GM19372 (cell line): ENCODE results near the gene STARD7.
"Not testable (repeated sequence)": the region's sequence is repeated elsewhere in the genome, so short reads cannot be mapped to it uniquely, and the experiment has no call there.

Experiments used
- ATAC-seq: cut with Tn5 transposase; IDR thresholded peaks from one replicate; pipeline ENCODE4 v1.9.1; 2021; ENCODE audit warnings: mild to moderate bottlenecking, low read depth, moderate library complexity; ENCODE audit not compliant: unreplicated experiment

Gene STARD7

GRCh38 chr2:96150791-96151594, 57.6 kb downstream of the STARD7 start:
- no peak for ATAC-seq

- ATAC-seq: no peak
These were observed 58.5 kb downstream of the STARD7 start for GRCh38 chr2:96150007-96150640.

- ATAC-seq: no peak
These were observed 60.0 kb downstream of the STARD7 start for GRCh38 chr2:96148410-96149217.

GRCh38 chr2:96147593-96148201, 60.9 kb downstream of the STARD7 start:
- ATAC-seq: no peak

GRCh38 chr2:96146881-96147592, 61.6 kb downstream of the STARD7 start:
- ATAC-seq: no peak

DNA sequence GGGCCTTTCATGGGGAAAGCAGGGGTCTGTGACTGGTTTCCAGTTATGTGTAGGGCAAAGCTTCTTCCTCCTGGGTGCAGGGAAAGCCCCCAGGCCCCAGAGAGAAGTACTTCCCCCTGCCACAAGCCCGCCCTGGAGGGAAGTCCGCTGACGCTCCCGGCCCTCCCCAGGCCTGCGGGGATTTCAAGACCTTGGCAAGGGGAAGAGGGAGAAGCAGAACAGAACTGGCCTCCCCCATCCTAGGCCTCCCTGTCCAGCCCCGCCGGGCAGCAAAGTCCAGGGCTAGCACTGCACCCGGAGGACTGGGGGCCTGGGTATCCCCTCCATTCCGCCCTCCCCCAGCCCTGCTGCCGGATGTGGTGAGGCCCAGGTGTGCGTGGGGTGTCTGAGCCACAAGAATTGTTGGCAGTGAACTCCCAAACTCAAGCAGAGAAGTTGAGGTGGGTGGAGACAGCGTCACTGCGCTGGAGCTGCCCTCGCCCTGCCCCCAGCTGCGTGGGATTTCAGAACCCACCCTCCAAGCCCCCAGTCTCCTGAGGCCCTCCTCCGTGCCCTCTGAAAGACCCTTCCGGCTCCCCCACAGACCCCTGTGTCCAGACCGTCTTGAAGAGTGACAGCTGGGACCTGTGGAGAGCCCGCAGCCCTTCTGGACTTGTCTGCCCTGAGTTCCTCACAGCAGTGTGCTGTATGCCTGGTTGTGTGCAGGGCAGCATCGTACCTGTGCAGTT, 62.3 kb downstream of the STARD7 start:
- peak; percentile 35 for ATAC-seq

GRCh38 chr2:96145848-96146152, 62.8 kb downstream of the STARD7 start:
- no peak for ATAC-seq

- peak; percentile 51 for ATAC-seq
These were observed 63.4 kb downstream of the STARD7 start, which contains the start of gene DUSP2 for GRCh38 chr2:96145036-96145847. Gene DUSP2, minus strand, starts transcription at chr2:96145440. Its CDS starts 86 bp downstream, at chr2:96145354.

GRCh38 chr2:96144481-96145035, 64.1 kb downstream of the STARD7 start:
- no peak for ATAC-seq

- no peak for ATAC-seq
These were observed 64.7 kb downstream of the STARD7 start for GRCh38 chr2:96143848-96144480.

- ATAC-seq: no peak
These were observed 65.3 kb downstream of the STARD7 start for GRCh38 chr2:96143231-96143847.

DNA sequence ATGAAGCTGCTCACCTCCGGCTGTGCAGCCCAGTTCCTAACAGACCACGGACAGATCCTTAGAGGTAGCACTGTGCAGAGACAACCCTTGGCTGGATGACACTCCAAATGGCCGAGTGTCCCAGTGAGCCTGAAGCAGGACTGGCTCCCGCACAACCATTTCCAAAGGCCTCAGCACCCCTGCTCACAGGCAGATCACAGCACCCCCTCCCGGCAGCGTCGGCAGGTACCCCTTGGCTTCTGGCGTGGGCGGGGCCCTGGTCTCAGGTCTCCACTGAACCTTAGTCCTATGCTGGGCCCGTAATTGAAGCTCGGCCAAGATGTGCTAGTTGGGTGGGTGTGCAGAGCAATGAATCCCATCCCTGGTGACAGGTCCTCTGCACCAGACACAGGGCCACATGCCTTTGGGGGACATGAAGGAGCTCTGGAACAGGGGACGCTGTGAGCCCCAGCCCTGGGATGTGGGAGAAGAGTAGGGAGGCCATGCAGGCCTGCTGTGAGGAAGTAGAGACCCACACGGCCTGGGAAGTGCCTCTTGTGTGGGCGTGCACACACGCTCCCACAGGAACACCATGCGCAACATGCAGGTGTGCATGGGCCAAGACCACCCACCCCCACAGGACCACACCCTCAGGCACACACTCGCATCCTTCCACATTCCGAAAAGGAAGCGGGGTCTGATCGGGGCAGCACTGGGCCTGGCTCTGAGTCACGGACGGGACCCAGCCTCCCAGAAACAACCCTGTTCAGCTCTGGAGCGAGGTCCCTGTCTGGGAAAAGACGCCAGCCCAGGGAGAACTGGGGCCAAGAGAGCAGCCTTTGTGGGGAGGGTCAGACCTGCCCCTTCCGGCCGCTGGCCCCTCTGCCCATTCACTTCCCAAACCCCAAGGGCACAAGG, 66.2 kb downstream of the STARD7 start:
- ATAC-seq: no peak

DNA sequence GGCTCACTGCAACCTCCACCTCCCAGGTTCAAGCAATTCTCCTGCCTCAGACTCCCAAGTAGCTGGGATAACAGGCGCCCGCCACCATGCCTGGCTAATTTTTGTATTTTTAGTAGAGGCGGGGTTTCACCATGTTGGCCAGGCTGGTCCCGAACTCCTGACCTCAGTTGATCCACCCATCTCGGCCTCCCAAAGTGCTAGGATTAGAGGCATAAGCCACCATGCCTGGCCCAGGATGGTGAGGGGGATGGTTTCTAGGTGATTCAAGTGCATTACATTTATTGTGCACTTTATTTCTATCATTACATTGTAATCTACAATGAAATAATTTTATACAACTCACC, 67.0 kb downstream of the STARD7 start:
- not testable (repeated sequence) for ATAC-seq

DNA sequence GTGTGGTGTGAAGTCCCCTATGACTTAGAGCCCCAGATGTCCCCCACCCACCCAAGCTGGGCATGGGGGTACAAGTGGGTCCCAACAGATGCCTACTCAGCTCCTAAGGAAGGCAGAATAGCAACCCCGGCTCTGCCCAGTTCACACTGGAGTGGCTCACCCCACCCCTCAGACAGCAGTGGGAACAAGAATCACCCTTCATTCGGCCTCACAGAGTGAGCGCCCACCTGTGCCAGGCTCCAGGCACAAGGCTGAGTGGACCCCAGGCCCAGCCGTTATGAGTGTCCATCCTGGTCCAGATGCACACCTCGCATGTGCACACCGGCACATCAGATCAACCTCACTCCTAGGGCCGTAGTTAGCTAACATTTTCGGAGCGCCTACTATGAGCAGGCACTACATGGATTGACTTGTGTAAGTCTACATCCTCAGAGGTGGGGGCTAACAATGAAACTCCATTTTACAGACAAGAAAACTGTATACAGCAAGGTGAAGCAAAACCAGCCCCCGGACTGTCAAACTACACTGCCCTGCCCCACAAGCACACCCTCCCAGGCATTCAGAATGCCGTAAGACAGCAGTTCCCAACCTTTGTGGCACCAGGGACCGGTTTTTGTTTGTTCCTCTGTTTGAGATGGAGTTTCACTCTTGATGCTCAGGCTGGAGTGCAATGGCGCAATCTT, 67.5 kb downstream of the STARD7 start:
- no peak for ATAC-seq

- ATAC-seq: no peak
These were observed 69.4 kb downstream of the STARD7 start for GRCh38 chr2:96139181-96139758.
